ENCODE data around the gene CABP4.
"Not testable (repeated sequence)": the region's sequence is repeated elsewhere in the genome, so short reads cannot be mapped to it uniquely, and the experiment has no call there.

CABP4 gene

DNA sequence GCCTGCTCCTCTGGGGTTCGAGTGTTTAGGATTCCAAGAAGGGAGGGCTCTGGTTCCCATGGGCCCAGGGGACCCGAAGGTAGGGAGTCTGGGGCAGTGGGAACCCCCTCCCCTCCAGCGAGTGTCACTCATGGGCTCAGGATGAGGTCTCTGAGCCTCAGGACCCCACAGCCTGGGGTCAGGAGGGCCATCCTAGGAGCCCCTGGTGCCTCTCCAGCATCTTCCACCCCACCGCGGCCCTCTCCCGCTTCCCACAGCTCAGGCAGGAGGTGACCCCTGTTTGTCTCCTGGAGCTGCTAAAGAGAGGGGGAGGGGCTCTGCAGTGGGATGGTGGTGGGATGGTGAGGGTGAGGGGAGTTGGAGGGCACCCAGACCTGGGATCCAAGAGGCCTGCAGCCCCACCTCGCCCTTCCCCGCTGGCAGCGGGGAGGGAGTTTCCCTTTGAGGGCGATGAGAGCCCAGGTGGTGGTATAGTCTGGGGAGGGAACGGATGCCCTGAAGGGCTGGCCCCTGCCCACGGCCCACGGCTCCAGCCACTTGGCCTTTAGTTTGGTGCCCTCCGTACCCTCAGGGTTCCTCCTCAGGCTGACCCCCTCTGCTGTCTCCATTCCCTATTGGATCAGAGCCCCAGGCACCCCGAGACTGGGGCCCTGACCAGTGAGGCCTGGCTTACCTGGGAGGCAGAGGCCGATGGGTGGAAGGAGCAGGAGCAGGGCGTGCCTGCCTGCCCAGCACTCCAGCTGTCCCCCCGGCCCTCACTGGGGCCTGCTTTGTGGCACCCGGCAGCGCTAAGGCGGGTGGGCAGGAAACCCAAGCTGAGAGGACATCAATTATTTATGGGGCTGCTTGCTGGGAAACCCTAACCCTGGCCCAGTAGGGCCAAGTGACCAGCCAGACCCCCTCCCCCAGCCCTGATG lies 1.1 kb upstream of the CABP4 start:
- DNase-seq (ENCODE audit: low read depth), result no peak

DNA sequence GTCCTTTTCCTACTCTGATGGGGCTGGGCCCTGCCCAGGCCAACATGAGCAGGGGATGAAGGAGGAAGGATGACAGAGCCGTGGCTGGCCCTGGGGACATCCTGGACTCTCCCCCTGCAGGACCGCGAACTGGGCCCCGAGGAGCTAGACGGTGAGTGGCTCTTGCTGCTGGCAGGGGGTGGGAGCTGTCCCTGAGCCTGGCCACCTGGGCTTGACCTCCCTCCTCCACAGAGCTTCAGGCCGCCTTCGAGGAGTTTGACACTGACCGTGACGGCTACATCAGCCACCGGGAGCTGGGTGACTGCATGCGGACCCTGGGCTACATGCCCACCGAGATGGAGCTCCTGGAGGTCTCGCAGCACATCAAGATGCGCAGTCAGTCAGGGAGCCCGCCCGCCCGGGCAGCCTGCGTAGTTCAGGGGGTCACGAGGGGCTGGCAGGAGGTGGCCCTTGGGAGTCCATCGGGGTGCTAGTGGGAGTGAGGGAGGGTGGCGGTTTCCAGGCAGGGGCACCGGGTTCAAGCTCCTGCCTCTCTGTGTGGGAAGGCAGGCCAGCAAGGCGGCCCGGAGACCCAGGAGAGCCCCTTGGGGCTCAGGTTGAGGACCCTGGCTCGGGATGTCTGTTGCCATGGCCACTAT lies 1.0 kb downstream of the CABP4 start:
- no peak for DNase-seq (ENCODE audit: low read depth)

DNA sequence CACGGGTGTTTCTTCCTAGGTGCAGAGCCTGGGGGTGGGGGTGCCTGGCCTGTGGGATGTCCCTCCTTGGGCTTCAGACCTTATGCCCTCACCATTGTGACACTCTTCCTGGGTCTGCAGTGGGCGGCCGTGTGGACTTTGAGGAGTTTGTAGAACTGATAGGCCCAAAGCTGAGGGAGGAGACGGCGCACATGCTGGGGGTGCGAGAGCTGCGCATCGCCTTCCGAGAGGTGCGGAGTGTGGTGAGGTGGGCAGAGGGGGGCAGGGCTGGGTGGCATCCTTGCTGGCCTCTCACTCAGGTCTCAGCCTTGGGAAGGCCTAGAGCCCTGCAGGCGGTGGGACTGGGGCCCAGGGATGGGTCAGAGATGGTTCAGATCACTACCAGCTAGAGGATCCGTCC lies 2.3 kb downstream of the CABP4 start:
- DNase-seq (ENCODE audit: low read depth), result no peak

DNA sequence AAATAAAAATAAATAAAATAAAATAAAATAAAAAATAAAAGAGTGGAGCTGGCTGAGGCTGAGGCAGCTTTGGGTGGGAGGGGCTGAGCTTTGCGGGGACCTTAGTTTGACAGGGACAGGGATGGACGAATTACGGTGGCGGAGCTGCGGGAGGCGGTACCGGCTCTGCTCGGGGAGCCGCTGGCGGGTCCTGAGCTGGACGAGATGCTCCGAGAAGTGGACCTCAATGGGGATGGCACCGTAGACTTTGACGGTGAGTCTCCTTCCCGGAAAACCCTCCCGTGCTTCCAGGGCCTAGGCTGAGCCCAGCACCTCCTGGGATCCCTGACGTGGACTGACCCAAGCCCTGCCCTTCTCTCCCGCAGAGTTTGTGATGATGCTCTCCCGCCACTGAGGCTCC lies 3.1 kb downstream of the CABP4 start:
- DNase-seq (ENCODE audit: low read depth), result no peak

DNA sequence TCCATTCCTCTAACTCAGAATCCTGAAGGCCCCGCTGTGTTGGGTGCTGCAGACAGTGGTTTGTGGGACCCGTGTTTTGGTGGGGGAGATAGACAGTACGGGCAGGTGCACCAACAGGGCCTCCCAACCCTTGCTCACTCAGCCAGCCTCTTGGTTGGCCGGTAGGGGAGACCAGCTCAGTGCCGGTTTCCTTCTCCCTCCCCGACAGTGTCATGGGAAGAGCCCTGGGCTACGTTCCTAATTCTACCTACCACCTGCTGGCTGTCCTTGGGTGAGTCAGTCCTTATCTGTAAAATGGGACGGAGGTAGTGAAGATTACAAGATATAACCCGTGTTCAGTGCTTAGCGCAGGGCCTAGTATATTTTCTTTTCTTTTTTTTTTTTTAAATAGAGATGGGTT lies 8.0 kb downstream of the CABP4 start:
- DNase-seq (ENCODE audit: low read depth), result no peak

DNA sequence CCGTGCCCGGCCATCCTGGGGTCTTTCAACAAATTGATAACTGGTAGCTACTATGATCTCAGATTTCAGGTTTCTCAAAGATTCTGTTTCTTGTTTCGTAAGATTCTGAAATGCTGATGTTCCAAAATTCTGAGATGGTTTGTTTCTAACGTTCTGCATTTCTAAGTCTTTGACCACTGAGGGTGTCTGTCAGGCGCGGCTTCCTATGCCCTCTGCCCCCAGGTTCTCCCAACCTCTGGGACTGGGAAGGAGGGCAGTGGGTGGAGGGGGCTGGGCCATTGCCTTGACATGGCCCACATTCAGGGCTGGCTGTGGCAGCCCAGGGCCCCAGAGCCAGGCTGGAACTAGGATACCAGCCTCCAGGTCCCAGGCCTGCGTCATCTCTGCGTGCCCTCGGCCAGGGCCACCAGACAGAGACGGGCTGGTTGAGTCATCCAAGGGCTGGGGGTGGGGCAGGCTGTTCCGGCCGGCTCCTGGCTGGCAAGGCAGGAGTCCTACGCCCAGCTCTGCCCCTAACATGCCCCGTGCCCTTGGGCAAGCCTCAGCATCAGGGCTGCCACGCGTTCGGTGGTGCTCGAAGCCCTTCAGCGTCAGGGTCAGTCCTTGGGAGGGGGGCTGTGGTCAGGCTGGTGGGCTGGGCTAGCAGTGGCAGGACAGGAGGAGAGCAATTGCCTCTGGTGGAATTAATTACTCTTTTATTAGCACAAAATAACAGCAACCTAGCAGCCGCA lies 8.7 kb downstream of the CABP4 start:
- no peak for DNase-seq (ENCODE audit: low read depth)

DNA sequence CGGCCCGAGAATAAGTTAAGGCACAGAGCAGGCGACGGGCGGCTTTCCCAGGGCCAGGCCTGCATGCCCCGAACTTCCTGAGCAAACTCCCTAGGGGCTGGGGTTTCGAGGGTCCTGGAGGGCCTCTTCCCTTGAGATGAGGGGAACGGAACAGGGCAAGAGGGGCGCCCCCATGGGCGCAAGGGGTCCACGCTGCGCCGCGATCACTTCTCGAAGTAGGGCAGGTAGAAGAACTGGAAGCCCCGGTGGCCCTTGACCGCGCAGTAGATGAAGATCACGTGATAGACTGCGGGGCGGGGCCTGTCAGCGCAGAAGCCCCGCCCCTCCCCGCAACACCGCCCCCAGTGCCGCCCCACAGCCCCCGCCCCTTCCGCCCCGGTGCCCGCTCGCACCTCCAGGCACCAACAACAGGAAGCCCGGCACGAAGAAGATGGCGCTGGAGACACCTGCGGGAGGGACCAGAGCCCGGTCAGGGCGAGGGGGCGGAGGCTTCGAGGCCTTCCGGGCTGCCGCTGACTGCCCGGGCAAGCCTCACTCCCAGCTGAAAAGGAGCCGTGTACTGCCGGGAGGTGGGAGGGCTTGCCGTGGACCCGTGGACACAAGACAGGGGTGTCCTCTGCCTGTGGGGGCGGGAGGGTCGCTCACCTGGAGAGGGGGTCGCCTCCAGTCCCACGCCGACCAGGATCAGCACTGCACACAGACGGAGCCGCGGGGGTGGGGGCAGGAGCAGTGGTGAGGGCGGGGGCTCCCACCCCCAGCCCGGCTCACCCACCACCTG lies 9.4 kb downstream of the CABP4 start:
- peak; percentile 86 for DNase-seq (ENCODE audit: low read depth)

DNA sequence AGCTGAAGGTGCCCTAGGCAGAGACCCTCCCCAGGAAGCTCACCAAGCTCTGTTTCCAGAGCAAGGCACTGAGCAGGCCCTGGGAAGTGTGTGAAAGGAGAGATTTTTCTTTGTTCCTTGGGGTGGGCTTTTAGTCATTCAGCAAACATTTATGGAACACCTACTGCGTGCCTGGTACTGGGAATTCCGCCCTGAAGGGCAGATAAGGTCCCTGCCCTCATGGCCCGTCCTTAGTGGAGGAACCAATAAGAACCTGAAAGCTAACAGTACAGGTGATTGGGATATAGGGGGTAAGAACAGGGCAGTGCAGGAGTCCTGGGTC lies 10.0 kb downstream of the CABP4 start:
- DNase-seq (ENCODE audit: low read depth), result no peak

DNA sequence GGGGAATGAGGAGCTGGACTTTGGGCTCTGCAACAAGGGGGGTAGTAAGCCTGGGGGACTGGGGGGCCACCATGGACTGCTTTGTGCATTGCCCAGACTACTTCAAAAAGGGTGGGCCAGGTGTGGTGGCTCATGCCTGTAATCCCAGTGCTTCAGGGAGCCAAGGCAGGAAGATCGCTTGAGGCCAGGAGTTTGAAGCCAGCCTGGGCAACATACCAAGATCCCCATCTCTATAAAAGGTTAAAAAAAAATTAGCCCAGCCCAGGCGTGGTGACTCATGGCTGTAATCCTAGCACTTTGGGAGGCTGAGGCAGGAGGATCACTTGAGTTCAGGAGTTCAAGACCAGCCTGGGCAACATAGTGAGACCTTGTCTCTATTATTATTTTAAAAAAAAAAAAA lies 10.4 kb downstream of the CABP4 start:
- not testable (repeated sequence) for DNase-seq (ENCODE audit: low read depth)

DNA sequence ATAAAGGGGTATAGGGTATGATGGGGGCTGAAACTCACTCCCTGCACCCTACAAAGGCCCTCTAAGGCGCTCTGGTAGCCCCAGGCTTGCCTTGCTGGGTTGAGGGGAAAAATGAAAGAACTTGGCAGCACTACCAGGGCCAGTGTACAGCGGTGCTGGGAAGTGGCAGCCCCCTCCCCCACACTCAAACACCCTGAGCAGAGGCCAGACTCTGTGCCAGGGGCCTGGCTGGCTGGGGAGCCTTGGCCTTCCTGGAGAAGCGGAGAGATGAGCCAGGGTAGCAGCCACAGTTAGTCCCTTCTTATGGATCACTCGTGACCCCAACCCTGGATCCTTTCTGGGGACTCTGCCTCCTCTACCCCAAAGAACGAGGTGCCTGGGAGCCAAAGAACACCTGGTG lies 11.2 kb downstream of the CABP4 start:
- DNase-seq (ENCODE audit: low read depth), result no peak

DNA sequence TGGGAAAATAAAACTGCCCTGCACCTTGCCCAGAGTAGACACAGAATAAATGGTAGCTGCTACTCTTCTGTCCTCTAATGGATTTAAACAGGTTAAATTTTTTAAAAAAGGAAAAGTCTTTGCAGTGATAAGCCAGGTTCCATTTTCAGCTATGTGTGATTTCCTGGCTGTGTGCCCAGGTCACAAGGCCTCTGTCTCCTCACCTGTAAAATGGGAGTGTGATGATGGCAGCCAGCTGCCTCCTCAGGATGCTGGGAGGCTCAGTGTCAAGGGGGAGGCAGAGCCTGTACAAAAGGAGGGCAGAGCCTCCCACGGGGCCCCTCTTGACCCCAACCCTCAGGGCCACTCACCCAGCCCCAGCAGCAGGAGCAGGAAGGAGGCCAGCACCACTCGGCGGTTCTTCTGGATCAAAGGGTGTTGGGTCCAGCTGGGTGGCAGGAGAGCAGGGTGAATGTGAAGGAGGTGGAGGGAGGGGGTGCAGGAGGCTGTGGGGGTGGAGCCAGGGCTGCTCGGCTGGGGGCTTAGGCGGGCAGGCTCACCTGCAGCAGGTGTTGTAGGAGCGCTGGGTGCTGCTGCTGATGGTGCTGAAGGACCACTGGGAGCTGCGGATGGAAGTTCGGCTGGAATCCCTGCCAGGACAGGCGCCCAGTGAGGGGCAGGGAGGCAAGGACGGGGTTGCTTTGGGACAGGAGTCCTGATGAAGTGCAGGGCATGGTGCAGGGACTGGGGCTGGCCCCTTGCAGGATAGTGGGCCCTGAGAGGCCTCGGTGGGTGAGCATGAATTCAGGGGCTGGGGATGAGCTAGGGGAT lies 12.0 kb downstream of the CABP4 start:
- DNase-seq (ENCODE audit: low read depth), result no peak

DNA sequence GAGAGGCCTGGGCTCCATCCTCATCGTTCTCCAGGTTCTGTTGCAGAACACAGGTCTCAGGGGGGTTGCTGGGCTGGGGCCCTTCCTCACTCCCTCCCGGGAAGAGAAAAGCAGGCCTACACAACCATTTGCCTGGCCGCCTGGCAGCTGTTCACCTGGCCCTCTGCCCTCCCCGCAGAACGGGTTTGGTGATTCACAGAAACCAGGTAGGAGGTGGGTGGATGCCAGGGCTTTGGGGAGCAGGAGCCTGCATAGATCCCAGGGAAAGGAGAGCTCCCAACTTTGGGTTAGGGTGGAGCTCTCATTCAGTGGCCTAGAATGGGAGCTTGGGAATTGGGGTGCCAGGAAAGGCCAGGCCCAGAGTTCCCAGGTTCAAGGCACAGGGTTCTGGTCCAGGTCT lies 12.9 kb downstream of the CABP4 start:
- DNase-seq (ENCODE audit: low read depth), result no peak

DNA sequence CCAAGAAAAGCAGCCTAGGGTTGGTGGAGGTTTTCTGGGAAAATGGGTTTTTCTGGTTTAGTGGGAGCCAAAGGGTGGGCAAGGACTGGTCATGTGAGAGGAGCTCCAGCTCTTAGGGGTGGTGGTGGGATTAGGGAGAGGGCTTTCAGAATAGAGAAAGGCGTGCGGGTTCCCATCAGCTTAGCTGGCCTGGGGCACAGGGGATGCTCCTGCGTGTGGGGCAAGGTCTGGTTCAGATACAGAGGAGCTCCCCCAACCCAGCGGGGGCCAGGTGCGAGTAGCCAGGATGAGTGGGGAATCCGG lies 13.3 kb downstream of the CABP4 start:
- DNase-seq (ENCODE audit: low read depth), result no peak

DNA sequence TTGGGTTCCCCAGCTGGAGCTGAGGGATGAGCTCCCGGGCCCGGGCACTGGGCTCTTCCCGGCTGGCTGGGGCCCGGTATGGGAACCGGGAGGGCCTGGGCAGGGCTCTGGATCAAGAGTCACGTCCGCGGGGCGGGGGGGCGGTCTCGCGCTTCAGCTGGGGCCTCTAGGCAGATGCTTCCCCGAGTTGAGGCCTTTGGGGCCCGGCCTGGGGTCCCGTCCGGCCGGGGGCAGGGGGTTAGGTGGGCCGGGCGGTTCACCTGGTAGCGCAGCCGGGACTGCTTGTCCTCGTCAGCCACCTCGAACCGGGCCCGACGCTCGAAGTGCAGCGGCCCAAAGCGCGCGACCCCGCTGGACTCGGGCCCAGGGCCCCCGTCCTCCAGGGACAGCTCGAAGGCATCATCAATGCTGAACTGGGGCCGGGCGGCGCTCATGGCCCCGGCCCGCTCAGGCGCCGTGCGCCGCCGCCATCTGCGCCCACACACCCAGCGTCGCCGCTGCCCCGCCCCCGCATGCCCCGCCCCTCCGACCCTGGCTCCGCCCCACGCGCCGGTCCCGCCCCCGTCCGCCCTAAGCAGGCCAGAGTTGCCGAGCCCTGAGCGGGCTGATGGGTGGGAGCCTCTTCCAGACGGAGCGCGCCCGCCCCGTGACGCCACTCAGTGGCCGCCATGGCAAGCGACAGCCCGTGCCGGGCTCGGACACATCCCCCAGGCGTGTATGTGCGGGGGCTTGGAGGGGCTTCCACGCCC lies 13.8 kb downstream of the CABP4 start, which contains the start of gene TMEM134:
Gene TMEM134 (minus strand): TSS at position 493 of the 749 bp plus-strand sequence. CDS start 59 bp downstream, at position 434.
- peak; percentile 88 for DNase-seq (ENCODE audit: low read depth)

DNA sequence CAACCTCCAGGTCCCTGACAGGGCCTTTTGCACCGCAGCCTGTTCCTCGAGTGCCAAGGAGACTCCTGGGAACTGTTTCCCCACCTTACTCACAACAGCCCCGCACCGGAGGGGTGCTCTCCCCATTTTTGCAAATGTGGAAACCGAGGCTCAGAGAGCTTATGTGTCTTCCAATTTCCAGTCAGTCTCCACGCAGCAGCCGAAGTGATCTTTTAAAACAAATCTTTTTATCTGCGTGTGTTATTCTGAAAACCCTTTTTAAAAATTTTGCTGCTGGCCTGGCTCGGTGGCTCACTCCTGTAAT lies 14.3 kb downstream of the CABP4 start:
- no peak for DNase-seq (ENCODE audit: low read depth)

DNA sequence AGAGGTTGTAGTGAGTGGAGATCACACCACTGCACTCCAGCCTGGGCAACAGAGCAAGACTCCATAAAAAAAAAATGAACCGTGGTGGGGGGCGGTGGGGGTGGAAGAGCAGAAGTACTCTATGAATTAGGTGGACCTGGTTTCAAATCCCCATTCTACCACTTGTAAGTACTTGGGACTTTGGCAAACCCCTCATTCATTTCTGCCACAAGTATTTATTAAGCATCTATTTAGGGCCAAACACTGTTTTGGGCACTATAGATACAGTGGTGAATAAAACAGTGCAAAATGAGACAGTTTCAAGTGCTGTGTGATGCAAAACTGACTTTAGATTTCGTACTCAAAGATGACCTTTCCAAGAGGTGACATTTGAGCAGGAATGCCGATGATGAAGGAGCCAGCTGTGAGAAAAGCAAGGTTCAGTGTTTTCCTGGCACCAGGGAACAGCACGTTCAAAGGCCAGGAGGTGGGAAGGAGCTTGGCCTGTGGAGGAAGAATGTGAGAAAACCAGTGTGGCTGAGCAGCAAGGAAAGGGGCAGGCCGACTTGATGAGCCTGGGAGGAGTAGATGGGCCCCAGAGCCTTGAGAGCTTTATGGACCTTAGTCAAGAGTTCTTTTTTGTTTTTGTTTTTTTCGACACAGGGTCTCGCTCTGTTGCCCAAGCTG lies 15.3 kb downstream of the CABP4 start:
- DNase-seq (ENCODE audit: low read depth), result no peak

DNA sequence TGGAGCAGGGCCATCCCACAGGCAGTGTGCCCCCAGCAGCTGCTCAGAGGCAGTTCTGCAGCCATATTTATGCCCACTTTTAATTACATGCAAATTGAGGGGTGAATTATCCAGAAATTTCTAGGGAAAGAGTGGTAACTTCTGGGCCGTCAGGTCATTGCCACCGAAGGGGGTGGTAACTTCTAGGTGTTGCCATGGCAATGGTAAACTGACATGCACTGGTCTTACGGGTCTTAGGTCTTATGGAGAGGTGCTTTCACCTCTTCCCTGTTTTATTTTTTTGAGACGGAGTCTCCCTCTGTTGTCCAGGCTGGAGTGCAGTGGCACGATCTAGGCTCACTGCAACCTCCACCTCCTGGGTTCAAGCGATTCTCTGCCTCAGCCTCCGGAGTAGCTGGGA lies 17.7 kb downstream of the CABP4 start:
- no peak for DNase-seq (ENCODE audit: low read depth)

DNA sequence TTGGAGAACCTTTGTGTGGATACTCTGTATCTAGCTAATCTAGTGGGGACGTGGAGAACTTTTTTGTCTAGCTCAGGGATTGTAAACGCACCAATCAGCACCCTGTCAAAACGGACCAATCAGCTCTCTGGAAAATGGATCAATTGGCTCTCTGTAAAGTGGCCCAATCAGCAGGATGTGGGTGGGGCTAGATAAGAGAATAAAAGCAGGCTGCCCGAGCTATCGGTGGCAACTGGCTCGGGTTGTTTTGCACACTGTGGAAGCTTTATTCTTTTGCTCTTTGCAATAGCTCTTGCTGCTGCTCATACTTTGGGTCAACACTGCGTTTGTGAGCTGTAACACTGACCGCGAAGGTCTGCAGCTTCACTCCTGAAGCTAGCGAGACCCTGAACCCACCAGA lies 21.5 kb downstream of the CABP4 start:
- DNase-seq (ENCODE audit: low read depth), result not testable (repeated sequence)

DNA sequence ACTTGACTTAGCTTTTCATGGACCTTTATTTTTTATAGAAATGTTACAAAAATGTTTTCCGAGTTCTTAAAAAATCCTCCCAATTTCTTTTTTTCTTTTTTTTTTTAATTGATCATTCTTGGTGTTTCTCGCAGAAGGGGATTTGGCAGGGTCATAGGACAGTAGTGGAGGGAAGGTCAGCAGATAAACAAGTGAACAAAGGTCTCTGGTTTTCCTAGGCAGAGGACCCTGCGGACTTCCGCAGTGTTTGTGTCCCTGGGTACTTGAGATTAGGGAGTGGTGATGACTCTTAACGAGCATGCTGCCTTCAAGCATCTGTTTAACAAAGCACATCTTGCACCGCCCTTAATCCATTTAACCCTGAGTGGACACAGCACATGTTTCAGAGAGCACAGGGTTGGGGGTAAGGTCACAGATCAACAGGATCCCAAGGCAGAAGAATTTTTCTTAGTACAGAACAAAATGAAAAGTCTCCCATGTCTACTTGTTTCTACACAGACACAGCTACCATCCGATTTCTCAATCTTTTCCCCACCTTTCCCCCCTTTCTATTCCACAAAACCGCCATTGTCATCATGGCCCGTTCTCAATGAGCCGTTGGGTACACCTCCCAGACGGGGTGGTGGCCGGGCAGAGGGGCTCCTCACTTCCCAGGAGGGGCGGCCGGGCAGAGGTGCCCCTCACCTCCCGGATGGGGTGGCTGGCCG lies 22.3 kb downstream of the CABP4 start:
- not testable (repeated sequence) for DNase-seq (ENCODE audit: low read depth)

Data from activated T-cell treated with anti-CD3 and anti-CD28 coated beads for 1 hour (primary cell).